HG03521 (cell line): ENCODE results near the gene SH3D19.

Source experiments
- ATAC-seq: cut with Tn5 transposase; IDR thresholded peaks from one replicate; pipeline ENCODE4 v1.9.1; 2021; ENCODE audit warnings: mild to moderate bottlenecking, moderate library complexity; ENCODE audit not compliant: unreplicated experiment

Gene SH3D19, protein sequence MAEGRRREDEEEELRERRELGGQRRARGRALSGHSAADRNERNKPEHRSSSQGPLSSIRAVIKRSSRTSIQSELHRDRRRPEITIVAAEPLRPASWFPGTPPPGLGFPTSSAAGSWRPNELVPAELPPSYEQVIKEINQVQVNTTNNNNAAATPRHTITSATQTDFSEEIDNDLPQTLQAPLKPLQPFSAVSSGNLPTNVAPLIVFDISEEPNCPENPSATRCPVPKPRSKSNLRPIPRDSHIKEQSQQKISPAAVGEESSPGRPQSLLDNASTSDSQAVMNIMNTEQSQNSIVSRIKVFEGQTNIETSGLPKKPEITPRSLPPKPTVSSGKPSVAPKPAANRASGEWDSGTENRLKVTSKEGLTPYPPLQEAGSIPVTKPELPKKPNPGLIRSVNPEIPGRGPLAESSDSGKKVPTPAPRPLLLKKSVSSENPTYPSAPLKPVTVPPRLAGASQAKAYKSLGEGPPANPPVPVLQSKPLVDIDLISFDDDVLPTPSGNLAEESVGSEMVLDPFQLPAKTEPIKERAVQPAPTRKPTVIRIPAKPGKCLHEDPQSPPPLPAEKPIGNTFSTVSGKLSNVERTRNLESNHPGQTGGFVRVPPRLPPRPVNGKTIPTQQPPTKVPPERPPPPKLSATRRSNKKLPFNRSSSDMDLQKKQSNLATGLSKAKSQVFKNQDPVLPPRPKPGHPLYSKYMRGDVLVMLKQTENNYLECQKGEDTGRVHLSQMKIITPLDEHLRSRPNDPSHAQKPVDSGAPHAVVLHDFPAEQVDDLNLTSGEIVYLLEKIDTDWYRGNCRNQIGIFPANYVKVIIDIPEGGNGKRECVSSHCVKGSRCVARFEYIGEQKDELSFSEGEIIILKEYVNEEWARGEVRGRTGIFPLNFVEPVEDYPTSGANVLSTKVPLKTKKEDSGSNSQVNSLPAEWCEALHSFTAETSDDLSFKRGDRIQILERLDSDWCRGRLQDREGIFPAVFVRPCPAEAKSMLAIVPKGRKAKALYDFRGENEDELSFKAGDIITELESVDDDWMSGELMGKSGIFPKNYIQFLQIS

DNA sequence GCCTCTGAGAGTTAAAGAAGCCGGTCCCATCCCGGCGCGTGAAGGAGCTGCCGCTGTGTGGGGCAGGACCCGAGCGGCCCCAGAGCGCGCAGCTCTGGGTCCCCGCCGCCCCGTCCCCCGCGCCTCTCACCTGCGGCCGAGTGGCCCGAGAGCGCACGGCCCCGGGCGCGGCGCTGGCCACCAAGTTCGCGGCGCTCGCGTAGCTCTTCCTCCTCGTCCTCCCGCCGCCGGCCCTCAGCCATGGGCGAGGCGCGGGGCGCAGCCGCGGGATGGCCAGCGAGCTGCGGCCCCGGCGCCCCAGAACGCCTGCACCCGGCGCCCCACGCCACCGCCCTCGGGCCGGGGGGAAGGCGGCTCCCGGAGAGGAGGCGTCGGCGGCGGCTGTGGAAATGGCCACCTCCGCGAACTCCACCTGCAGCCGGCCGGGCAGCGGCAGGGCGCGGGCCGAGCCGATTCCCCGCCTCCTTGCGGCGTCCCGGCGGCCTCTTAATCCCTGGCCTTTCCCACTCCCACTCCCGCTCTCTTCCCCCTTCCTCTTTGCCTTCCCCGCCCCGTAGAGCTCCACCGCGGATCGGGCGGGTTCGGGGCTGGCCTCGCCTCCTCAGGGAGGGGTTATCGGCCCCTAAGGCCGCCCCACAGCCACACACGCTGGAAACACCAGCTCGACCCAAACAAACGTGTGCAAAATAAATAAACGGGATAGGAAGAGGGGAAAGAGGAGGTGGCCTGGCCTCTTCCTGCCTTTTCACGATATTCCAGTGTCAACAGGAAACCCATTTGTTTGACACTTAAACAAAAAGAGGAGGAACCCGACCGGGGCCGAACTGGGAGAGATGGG, at the start of gene SH3D19:
TSS of gene SH3D19 (minus strand) at position 495 of the 838 bp plus-strand sequence. CDS start at position 242, 253 bp downstream.
- no peak for ATAC-seq

DNA sequence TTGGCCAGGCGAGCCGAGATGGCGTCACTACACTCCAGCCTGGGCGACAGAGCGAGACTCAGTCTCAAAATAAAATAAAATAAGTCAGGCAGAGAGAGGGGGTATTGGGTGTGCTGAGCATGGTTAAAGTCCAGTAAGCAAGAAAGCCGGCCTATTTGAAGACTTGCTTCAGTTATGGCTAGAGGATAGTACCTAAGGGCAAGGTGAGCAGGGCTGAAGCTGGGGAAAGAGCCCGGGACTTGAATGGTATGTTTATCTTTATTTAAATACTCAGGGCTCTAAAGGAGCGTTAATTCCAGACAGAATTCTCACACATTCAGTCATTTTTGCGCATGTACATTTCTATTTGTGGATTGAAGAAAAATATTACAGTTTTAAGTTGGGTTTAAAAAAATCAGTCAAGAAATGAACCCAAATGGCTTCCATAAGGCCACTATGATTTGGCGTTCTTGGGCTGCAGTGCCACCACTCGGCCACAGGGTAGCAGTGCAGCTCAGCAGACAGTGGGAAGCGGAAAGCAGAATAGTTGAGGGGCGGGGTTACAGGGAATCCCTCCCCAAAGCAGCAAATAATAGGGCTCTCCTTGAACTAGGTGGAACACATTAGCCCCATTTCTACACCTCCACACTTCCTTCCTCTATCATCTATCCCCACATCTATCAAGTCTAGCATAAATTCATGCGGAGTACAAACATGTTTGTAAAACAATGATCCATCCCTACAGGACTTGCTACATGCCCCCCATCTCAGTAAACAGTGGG, 37.2 kb upstream of the SH3D19 start:
- ATAC-seq: peak; percentile 99

DNA sequence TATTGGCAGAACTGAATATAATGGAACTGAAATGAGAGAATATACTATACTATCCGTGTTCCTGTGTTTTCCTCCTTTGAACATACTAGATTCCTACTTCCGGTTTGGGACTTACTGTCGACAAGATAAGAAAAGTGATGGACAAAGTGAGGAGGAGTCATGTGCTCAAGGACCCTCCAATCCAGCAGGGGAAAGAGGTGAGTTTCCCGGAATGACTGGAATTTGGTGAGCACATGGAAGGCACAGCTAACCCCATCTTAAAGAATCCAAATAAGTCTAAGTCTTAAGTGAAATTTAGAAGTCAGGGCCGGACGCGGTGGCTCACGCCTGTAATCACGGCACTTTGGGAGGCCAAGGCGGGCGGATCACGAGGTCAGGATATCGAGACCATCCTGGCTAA, 36.6 kb upstream of the SH3D19 start:
- ATAC-seq: no peak

DNA sequence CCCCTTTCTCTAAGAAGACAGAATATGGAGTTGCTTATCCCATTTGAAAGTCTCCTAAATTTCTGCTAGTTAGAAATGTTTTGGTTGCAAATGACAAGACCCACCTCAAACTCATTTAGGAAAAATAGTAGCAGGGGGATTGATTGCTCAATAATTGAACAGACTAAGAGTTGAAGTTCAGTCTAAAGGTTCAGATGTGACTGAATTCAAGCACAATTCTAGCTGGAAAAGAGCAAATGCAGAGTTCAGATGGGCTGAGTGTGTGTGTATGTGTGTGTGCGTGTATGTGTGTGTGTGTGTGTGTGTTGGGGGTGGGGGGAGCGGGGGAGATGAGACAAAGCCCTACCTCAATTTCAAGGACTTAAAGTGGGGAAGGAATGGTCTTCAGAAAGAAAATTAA, 35.7 kb upstream of the SH3D19 start:
- ATAC-seq: no peak

DNA sequence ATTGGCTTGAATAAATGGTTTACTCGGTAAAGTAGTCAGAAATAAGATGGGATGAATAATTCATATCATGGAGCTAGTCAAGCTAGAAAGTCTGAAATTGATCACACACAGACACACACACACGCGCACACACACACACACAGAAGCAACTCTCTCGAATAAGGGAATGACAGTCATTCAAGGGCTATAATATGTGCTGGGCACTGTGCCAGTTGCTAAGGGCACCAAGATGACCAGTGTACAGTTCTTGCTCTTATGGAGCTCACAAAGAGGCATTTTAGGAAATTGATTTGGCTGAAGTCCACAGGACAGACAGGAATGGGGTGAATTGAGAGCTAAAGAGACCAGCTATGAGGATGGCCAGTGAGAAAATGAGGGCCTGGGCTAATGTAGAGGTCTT, 34.2 kb upstream of the SH3D19 start:
- no peak for ATAC-seq

DNA sequence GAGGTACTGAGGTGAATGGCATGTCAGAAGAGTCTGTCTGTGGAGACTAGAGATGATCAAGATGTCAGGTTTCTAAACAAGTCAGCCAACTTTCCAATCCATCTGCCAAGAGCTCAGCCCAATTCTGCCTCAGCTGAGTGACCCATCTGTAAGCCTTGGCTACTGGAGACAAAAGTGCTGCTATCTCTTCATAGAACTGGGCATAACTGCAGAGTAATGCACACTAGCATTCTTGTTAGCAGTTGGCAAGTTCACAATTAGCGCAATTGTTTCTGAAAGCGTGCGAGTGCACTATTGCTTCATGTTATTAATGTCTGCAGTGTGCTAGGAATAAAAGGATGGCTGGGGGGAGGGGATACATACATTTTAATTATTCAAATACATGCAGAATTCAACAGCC, 32.9 kb upstream of the SH3D19 start:
- ATAC-seq: no peak

DNA sequence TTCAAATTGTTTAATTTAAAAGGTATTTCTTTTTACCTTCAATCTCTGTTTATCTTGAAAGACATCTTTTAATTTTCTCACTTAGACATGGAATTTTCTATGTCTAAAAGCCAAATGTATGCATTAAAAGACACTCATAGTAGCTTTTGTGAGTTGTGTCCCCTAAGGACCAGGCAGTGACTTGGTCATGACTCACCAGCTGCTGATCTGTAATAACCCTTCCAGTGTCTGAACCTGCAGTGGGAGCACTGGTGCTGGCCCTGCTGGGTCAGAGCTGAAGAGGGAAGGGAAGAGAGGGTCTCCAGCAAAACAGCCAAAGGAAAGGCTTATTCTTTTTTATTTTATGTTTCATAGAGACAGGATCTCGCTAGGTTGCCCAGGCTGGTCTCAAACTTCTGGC, 31.1 kb upstream of the SH3D19 start:
- no peak for ATAC-seq

DNA sequence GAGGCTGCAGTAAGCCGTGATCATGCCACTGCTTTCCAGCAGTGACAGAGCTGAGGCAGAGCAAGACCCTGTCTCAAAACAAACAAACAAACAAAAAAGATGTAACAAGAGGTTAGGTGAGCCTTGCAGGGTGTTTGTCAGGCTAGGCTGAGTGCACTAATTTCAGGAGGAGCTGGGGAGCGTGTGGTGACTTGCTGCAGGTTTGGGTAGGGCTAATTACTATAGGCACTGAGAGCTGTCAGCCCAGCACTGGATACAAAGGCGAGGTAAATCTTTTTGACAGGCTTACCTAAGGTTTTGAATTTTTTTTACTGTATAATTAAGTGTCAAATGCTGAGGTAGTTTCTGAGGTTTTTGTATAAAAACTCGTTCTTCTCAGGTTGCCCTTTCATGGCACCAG, 29.8 kb upstream of the SH3D19 start:
- ATAC-seq: no peak

DNA sequence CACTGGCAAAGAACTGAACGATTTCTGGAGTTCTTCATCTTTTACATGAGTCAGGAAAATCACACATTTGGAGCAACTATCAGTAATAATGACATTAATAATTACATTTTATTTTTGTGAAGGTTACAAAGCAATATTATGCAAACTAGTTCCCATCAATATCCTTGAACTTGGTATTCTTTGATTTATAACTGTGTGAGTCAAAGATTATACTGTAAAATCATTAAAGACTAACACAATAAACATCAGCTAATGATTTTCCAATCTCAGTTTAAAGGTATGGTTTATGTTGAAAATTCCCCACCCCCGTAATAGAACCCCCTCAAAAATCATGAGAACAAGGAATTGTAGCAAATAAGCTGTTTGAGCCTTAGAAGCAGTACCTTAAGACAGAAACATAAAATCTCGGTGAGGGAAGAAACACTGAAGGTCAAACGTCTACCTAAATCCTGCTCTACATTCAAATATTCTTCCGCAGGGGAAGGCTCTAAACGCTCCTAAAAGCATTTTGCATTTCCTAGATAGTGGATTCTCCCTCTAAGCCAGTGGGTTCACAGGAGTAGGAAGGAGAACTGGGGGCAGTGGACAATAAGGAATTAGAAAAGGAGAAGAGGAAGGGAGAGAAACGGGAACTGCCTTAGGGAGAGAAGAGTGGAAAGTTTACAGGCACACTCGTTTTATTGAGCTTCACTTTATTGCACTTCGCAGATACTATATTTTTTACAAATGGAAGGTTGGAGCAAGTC, 22.3 kb upstream of the SH3D19 start:
- ATAC-seq: no peak

DNA sequence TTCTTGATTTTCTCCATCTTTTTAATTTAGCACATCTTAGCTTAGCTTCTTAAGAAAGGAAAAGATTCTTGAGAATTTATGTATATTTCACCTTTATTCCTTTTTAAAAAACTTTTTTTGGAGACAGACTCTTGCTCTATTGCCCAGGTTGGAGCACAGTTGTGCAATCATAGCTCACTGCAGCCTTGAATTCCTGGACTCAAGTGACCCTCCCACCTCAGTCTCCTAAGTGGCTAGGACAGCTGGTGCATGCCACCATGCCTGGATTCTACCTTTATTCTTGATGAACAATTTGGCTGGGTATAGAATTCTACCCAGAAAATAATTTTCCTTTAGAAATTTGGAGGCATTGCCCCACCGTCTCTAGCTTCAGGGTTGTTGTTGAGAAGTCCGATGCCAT, 19.5 kb upstream of the SH3D19 start:
- ATAC-seq: no peak

DNA sequence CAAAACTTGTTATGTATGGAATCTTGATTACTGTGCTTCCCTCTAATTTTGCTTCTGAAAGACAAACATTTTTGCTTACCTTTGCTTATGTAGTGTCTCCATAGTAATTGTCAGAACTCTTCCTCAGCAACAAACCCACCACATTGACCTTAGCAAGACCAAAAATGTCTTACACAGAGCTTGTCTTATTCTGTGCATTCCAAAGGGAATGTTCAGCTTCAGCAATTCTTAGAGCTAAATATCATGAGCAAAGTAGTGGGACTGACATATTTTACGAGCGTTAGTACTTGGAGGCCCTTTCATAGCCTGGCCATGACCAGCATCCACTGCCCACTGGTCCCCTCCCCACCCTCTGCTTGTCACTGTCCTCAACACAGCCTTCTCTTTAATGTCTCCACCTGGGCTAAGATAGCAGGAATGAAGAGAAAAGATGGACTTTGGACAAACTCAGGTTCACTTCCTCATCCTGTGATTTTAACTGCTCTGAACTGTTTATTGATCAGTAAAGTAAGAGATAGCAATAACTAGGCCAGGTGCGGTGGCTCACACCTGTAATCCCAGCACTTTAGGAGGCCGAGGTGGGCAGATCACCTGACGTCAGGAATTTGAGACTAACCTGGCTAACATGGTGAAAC, 15.5 kb upstream of the SH3D19 start:
- no peak for ATAC-seq

DNA sequence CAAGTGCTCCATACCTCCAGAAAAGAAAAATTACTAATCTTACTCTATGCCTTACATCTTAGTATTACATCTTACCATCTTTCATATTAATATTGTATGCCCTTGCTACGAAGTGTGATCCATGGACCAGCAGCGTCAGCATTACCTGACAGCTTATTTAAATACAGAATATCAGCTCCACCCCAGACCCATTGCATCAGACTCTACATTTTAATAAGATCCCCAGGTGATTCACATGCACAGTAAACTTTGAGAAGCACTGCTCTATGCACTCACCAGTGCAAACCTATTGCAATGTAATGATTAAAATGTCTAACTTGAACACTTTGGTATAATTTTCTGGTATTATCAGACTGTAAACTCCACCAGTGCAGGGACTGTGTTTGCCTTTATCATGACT, 14.1 kb upstream of the SH3D19 start:
- no peak for ATAC-seq

DNA sequence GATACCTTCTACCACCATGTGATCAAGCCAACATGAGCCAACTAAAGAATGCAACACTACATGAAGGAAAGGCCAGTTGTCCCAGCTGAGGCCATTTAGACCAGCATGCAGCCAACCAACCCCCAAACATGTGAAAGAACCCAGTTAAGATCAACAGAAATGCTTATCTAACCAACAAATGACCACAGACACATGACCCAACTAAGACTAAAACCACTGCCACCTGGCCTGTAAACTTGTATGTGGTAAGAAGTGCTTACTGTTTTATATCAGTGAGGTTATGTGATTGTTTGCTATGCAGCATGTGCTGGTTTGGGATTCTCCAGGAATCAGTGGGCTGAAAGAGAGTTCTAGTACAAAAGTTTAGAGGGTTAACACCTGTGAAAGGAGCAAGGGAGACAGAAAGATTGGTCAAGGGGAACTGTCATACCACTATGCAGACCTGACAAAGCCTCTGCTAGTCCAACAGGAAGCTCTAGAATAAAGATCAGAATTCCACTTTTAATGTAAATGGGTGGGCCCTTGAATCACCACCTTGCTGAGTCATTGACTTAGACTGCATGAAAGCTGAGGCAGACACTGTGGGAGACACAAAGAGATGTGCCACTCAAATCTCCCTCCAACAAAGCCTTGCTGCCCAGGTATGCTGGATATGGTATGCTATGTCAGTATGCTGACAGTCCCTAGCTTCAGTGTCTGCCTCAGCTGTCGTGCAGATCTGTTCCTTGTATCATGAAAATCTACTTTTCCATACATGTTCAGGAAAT, 6.1 kb upstream of the SH3D19 start:
- ATAC-seq: no peak

DNA sequence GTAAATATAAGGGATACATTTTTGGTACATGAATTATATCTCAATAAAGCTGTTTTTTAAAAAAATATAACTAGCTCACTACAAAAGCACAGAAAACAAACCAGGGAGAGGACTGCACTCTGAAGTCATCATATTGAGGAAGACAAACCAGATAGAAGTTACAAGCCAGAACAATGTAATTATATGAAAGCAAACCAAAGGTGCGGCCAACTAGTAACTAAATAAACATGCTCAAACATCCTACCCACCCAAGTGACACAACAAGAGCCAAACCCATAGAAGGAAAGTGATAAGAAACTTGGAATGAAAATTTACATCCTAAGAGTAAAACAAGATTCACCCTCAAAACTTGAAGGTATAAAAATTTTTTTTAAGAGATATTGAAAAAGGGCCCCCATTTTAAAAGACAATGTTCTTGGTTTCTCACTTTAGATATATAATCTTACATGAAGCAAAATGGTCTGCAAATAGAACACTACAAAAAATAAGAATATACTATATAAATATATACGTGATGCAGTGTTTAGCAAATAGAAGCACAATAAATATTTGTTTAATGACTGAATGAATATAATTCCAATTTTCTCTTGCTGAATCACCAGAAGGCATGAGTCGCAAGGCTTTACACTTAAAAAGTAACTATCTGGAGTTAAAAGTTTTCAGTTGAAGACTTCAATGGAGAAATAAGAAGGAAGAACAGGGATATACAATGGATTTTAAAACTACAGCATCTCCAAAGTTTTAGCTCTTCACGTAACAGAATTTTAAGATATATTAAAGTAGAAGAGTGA, 4.0 kb upstream of the SH3D19 start:
- ATAC-seq: no peak

DNA sequence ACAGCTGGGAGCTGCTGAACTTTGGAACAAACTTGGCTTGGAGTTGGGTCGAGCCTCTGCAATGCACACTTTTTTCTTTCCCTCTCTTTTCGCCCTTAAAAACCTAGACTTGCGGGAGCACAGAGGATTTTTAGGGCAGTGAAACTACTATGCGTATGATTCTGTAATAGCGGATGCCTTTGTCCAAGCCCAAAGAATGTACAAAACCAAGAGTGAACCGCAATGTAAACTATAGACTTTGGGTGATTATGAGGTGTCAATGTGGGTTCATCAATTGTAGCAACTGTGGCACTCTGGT, 493 bp upstream of the SH3D19 start:
- ATAC-seq: no peak

DNA sequence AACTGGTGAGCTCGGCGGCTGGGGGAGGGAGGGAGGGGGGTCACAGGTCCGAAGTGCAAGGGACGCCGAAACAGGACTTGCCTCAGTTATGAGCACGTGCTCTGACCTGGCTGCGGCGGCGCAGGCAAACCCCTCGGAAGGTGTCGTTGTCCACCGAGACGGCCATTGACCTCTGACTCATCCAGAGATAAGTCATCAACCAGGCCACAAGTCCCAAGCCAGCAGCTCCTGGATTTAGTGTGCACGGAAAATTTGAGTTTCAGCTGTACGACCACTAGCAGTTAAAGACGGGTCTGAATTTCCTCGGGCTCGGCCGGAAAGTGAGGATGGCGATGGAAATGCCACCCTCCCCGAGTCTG, 674 bp downstream of the SH3D19 start:
- no peak for ATAC-seq

DNA sequence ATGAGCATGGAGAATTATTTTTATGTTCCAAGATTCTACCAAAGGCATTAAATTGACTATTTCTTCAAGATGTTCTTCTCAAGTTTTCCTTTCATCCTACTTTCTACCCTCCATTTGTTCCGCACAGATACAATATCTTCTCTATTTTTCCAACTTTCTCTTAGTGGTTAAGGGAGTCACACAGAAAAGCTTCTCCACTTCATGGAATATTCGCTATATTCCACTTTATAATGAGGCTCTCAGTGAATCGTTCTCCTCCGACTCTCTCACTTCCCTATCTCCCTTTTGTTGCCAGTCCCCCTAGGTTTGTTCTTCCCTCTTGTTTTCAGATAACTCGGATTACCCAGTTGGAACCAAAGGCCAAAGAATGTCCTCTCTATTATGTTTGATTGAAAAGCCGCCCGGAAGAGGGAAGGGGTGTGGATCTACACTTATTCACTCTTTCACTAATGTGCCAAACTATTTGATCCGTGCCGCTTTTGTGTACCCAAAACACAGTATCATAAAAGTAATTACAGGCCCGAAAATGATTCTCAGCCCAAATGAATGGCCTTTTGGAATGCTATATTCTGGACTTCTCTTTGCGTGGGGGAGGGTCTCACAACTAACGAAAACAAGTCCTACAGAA, 1.2 kb downstream of the SH3D19 start:
- ATAC-seq: no peak
